ENCODE measurements around the gene PLCL2. TPM values are rescaled to one million over a fixed set of nuclear protein-coding genes. Genes with fewer than 3 reads are reported as not detected.

The PLCL2 gene
- total RNA-seq, 1 donor from 2014 or later, result 14.9 TPM

DNA sequence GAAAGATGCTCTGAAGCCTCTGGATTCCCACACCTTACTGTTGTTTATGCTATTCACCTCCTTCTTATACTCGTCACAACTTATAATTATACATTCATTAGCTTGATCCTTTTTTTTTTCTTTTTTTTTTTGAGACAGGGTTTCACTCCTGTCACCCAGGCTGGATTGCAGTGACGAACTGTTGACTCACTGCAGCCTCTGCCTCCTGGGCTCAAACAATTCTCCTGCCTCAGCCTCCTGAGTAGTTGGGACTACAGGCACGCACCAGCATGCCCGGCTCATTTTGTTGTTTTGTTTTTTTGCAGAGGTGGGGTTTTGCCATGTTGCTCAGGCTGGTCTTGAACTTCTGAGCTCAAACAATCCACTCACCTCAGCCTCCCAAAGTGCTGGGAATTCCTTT, 143.6 kb downstream of the PLCL2 start:
- intact Hi-C loops (cut with micrococcal nuclease), result loop anchor here (10.0 kb wide), 2 partner anchors 716 to 724 kb away; partner anchors contain the start of gene TBC1D5
- no peak for DNase-seq (ENCODE audit: low spot score)
- Mint-ChIP-seq H3K27me3 (ENCODE audit: insufficient read depth) (peaks cover 1% of the 10 kb centered on the region), H3K4me3 (no peak overlapping the region), H3K4me1 (ENCODE audit: low read depth) (peaks cover 72% of the 10 kb centered on the region), H3K36me3 (ENCODE audit: low read depth) (peaks cover 16% of the 10 kb centered on the region), H3K9me3 (no peaks in the 10 kb centered on the region), H3K27ac (no peak overlapping the region)

DNA sequence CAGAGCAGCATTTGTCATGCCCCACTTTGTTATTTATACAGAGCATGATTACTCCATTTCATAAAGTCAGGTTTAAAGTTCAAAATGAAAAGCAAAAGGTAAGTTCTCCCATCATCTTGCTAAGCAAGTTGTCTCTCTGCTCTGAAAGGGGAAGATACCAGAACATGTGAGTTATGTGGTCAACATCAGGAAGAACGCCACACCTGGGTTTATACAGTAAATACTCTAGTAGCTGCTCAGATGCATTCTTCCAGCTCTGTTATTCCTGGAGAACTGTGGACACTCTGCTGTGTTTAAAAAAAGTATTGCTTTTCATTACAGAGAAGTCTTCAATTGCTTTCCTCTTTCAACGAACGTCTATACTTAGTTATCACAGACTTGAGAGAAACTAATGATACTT, 145.7 kb downstream of the PLCL2 start:
- DNase-seq (ENCODE audit: low spot score), result no peak
- H3K27ac Mint-ChIP-seq, result no peak overlapping the region
- intact Hi-C loops (cut with micrococcal nuclease), result no loop called here
- H3K4me1 Mint-ChIP-seq (ENCODE audit: low read depth), result peaks cover 72% of the 10 kb centered on the region
- no peak overlapping the region for H3K4me3 Mint-ChIP-seq
- H3K36me3 Mint-ChIP-seq (ENCODE audit: low read depth), result peaks cover 13% of the 10 kb centered on the region
- no peaks in the 10 kb centered on the region for H3K9me3 Mint-ChIP-seq
- peaks cover 1% of the 10 kb centered on the region for H3K27me3 Mint-ChIP-seq (ENCODE audit: insufficient read depth)

DNA sequence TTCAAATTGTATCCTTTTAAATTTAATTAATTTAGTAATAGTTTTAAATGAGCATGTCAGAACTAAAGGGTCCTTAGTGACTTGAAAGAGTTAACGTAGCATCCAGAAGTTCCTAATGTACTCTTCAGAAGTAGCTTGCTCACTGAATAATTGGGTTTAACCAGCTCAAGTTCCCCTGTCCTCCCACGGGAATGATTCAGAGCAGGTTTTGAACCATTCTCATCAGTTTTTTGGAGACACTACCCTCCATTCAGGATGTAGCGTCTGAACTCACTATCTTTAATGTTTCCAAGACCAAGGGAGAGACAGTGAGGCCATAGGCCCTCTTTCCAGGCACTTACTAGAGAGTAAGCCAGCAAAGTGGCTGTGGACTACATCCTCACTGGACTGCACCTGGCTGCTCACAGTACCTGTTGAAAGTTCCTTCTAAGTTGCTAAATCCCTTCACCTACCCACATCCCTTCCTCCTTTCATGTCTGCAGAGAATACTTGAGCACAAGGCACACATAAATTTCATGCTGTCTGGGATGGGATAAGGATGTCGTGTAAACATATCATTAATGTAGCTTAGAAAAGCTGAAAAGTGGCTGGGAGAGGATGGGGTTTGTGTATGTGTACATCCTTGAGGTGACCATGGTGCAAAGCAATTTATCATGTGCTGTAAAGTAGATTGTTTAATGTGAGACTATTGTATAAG, 146.3 kb downstream of the PLCL2 start:
- H3K9me3 Mint-ChIP-seq, result no peaks in the 10 kb centered on the region
- intact Hi-C loops (cut with micrococcal nuclease), result no loop called here
- no peak for DNase-seq (ENCODE audit: low spot score)

DNA sequence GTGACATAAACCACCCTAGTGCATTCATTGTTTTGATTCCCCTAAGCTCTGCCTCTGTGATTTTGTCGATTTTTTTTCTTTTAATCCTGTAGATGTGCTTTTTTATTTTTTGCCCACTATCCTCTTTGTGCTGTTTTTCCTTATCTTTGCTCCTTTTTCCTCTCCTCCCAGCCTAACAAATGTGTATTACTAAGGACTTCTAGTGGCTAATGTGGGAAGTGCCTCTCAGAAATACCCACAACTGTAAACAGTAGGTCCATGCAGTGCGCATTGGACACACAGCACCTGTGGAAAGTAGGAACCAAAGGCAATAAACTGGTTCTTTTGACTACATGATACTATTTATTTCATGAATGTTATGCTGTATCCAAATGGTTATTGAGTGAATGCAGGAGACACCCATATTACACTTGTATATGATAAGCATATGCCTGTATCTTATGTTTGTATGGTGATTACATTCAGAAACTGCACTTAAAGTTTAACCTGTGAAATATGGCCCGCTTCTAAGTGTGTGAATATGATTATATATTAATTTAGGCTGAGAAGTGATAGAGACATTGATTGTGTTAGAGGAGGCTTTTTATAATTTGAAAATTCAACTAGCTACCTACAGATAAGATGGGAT, 147.8 kb downstream of the PLCL2 start:
- H3K4me3 Mint-ChIP-seq, result no peak overlapping the region

More for the DNA sequence above, 146.3 kb downstream of the PLCL2 start:
- Mint-ChIP-seq H3K27ac (no peak overlapping the region), H3K4me3 (no peak overlapping the region), H3K36me3 (ENCODE audit: low read depth) (peaks cover 11% of the 10 kb centered on the region), H3K4me1 (ENCODE audit: low read depth) (peaks cover 68% of the 10 kb centered on the region), H3K27me3 (ENCODE audit: insufficient read depth) (peaks cover 1% of the 10 kb centered on the region)

DNA sequence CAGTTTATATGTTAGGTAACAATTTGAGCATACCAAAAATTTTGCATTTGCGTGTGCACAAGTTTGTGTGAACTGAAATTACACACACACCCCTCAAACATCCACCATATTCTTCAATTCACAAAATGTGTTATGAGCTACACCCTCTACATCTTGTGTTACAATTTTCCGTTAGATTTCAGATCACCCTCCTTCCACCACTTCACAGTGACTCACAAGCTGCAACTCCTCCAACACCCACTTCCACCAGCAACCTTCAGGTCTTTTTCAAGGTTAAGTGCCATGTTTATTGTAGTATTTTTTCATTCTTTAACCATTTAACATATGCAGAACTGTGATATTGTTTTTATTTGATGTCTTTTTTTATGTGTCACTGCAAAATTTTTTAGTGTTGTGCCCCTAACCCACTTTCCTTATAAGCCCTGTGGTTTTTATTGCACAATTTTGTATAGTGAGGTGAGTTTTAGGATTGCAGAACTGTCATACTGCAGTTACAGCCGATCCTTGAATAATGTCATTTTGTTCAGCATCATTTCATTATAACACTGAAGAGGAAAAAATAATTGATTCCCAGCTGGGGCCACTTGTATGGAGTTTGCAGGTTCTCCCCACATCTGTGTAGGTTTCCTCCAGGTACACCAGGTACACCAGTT, 148.9 kb downstream of the PLCL2 start:
- H3K27me3 Mint-ChIP-seq (ENCODE audit: insufficient read depth), result no peaks in the 10 kb centered on the region
- H3K27ac Mint-ChIP-seq, result peak overlapping the region; percentile 45
- no peak overlapping the region for H3K4me3 Mint-ChIP-seq
- H3K4me1 Mint-ChIP-seq (ENCODE audit: low read depth), result peaks cover 63% of the 10 kb centered on the region
- peaks cover 9% of the 10 kb centered on the region for H3K36me3 Mint-ChIP-seq (ENCODE audit: low read depth)
- H3K9me3 Mint-ChIP-seq, result no peaks in the 10 kb centered on the region
- DNase-seq (ENCODE audit: low spot score), result no peak
- intact Hi-C loops (cut with micrococcal nuclease), result loop anchor here (1.0 kb wide), 2 partner anchors 10 to 12 kb away; no protein-coding TSS in a partner anchor

More for the DNA sequence above, 147.8 kb downstream of the PLCL2 start:
- H3K36me3 Mint-ChIP-seq (ENCODE audit: low read depth), result peaks cover 10% of the 10 kb centered on the region
- peak overlapping the region; percentile 2 for H3K27ac Mint-ChIP-seq
- peaks cover 64% of the 10 kb centered on the region for H3K4me1 Mint-ChIP-seq (ENCODE audit: low read depth)
- intact Hi-C loops (cut with micrococcal nuclease), result loop anchor here (1.0 kb wide), 2 partner anchors 9 to 13 kb away; no protein-coding TSS in a partner anchor
- H3K9me3 Mint-ChIP-seq, result no peaks in the 10 kb centered on the region
- peaks cover 1% of the 10 kb centered on the region for H3K27me3 Mint-ChIP-seq (ENCODE audit: insufficient read depth)
- DNase-seq (ENCODE audit: low spot score), result no peak

DNA sequence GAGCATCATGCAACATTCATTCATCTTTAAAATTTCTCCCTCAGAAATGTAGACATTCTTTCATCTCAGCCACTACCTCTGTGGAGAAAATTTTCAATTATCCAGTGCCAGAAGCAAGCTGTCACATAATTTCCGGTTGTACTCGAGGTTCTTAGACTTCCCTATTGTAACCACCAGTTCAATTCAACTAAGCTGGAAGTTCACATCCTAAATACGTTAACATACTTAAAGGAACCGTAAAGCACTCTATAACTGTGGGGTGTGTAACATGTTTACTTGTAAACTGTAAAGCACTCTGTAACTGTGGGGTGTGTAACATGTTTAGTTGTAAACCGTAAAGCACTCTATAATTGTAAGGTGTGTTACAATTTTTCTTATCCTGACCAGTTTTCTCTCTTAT, 150.3 kb downstream of the PLCL2 start:
- Mint-ChIP-seq H3K27ac (no peak overlapping the region), H3K36me3 (ENCODE audit: low read depth) (peaks cover 8% of the 10 kb centered on the region), H3K9me3 (no peaks in the 10 kb centered on the region), H3K27me3 (ENCODE audit: insufficient read depth) (no peaks in the 10 kb centered on the region), H3K4me1 (ENCODE audit: low read depth) (peaks cover 65% of the 10 kb centered on the region), H3K4me3 (no peak overlapping the region)
- intact Hi-C loops (cut with micrococcal nuclease), result no loop called here
- no peak for DNase-seq (ENCODE audit: low spot score)

DNA sequence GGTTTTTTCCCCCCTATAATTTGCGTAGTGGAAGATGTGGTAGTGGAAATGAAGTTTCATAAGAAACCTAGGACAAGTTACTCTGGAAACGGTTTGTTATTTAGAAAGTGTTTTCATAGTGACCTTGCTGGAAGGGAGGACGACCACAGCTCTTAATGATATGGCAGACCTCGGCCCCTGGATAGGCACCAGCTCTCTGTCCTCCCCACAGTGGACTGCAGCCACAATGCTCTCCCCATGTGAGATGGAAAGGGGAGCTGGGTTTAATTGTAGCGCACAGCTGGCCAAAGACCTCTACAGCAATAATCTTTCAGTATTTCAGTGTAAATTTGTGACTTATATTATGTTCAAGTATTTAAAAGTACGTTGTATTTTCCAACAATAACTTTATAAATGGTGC, 151.2 kb downstream of the PLCL2 start:
- no peaks in the 10 kb centered on the region for H3K27me3 Mint-ChIP-seq (ENCODE audit: insufficient read depth)
- intact Hi-C loops (cut with micrococcal nuclease), result no loop called here
- H3K27ac Mint-ChIP-seq, result no peak overlapping the region
- DNase-seq (ENCODE audit: low spot score), result no peak
- H3K36me3 Mint-ChIP-seq (ENCODE audit: low read depth), result peaks cover 11% of the 10 kb centered on the region
- peaks cover 61% of the 10 kb centered on the region for H3K4me1 Mint-ChIP-seq (ENCODE audit: low read depth)
- H3K9me3 Mint-ChIP-seq, result no peaks in the 10 kb centered on the region
- no peak overlapping the region for H3K4me3 Mint-ChIP-seq

DNA sequence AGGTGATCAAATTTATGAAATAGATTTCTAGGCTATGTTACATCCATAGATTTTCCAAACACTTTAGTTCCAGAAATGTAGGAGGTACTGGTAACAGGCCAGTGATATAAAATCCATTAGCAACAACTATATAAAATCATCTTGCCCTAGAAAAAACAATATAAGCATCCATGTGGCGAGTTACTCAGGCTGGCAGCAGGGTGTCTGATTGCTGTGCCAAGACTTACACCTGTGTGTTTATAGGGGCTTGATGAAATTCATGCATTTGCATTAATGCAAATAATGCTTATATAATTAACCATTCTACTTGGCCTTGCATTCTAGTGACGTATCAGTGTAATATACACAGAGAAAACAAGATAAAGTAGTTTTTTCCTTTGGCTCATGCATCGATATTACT, 153.4 kb downstream of the PLCL2 start:
- Mint-ChIP-seq H3K27ac (no peak overlapping the region), H3K9me3 (no peaks in the 10 kb centered on the region), H3K27me3 (ENCODE audit: insufficient read depth) (no peaks in the 10 kb centered on the region), H3K36me3 (ENCODE audit: low read depth) (peaks cover 17% of the 10 kb centered on the region), H3K4me1 (ENCODE audit: low read depth) (peaks cover 49% of the 10 kb centered on the region), H3K4me3 (no peak overlapping the region)
- intact Hi-C loops (cut with micrococcal nuclease), result no loop called here
- DNase-seq (ENCODE audit: low spot score), result no peak

DNA sequence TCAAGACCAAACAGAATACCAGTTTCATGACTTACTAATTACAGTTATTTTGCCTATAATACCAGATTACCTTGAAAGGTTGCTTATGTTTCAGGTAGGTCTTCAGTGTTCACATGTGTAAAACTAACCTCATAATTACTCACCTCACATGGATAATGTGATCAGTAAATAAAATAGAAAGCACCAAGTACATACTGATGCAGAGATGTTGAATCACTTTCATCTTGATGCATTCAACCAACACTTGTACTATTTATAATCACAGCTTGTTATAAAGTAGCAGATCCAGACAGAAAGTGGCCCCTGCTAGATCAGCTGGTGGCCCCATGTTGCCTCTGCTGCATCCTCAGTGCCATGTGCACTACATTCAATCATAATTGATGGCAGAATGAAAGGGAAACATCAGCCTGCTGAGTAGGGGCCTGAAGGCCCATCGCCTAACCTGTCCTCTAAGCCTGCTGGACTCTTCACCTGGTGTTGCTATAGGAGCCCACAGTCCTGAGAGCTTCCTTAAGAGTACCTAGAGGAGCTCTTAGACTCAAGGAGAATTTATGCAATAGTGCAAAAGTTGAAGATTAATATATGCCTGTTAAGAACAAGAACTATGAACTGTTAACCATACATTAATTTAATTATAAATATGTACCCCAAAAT, 154.3 kb downstream of the PLCL2 start:
- H3K4me3 Mint-ChIP-seq, result no peak overlapping the region
- intact Hi-C loops (cut with micrococcal nuclease), result no loop called here
- no peaks in the 10 kb centered on the region for H3K27me3 Mint-ChIP-seq (ENCODE audit: insufficient read depth)

DNA sequence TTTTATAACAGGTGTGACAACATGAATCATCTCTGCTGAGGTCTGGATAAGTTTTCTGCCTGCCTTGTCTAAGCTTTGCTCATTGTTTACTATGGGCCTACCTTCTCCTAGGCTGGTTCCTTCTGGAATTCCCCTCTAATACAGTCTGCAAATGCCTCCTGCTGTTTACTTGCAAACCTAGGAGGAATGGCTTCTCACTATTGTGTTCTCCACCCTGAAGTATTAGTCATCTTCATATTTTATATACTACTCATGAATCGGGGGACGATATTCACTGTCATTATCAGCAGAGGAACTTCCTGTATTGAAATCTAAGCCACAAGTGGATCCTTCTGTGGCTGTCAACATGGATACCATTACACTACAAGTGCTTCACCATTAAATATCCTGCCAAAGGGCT, 154.8 kb downstream of the PLCL2 start:
- intact Hi-C loops (cut with micrococcal nuclease), result no loop called here
- DNase-seq (ENCODE audit: low spot score), result no peak
- no peak overlapping the region for H3K27ac Mint-ChIP-seq
- H3K4me3 Mint-ChIP-seq, result no peak overlapping the region
- peaks cover 45% of the 10 kb centered on the region for H3K4me1 Mint-ChIP-seq (ENCODE audit: low read depth)
- H3K36me3 Mint-ChIP-seq (ENCODE audit: low read depth), result peaks cover 24% of the 10 kb centered on the region
- H3K27me3 Mint-ChIP-seq (ENCODE audit: insufficient read depth), result no peaks in the 10 kb centered on the region
- no peaks in the 10 kb centered on the region for H3K9me3 Mint-ChIP-seq

More for the DNA sequence above, 154.3 kb downstream of the PLCL2 start:
- no peak for DNase-seq (ENCODE audit: low spot score)
- Mint-ChIP-seq H3K9me3 (no peaks in the 10 kb centered on the region), H3K27ac (no peak overlapping the region), H3K36me3 (ENCODE audit: low read depth) (peaks cover 21% of the 10 kb centered on the region), H3K4me1 (ENCODE audit: low read depth) (peaks cover 45% of the 10 kb centered on the region)

DNA sequence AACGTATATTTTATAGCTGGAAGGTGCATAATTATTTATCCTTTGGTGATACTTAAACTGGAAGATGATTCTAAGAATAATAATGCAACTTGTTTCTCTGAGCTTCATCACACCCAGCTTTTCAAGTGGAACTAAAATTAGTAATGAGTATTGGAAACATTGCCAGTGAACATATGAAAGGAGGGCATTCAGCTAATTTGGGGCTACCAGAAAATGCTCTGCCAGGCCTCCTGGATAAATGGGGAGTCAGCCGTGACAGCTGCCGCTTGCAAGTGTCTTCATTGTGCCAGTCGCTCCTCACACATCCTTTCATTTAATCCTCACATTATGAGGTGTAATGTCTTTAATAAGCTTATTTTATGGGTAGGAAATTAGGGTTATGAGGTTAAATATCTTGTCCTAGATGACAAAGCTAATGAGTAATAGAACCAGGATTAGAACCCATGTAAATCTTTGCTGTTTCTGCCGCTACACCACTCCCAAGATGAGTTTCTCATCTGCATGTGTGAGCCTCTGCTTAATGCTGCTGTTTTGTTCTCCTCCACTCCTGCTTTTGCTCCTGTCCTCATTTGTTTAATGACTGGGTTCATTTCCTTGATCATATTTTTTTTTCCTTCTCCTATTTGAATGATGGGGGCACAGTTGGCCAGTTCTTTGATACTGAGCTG, 155.7 kb downstream of the PLCL2 start:
- H3K4me1 Mint-ChIP-seq (ENCODE audit: low read depth), result peaks cover 45% of the 10 kb centered on the region
- H3K36me3 Mint-ChIP-seq (ENCODE audit: low read depth), result peaks cover 26% of the 10 kb centered on the region
- H3K27me3 Mint-ChIP-seq (ENCODE audit: insufficient read depth), result no peaks in the 10 kb centered on the region
- no peak overlapping the region for H3K4me3 Mint-ChIP-seq
- intact Hi-C loops (cut with micrococcal nuclease), result loop anchor here (10.0 kb wide), 1 partner anchor 1164 kb away; no protein-coding TSS in a partner anchor
- H3K9me3 Mint-ChIP-seq, result no peaks in the 10 kb centered on the region
- H3K27ac Mint-ChIP-seq, result no peak overlapping the region
- no peak for DNase-seq (ENCODE audit: low spot score)

DNA sequence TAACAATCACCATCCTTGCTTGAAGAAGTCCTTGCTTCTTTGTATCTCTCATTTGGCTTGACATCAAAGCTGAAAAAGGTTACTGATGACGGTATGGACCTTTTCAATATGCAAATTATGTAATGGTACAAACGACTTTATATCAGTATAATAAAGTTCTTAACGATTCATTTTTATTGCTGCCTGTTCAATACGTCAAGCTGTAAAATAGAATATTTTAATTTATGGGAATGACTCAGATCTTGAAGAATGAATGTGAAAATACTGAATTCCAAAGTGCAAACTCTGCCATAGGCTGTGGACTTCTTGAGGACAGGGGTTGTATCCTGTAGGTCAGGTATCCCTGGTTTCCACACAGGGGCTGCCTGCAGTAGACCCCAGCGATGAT, 156.2 kb downstream of the PLCL2 start:
- DNase-seq (ENCODE audit: low spot score), result no peak
- intact Hi-C loops (cut with micrococcal nuclease), result loop anchor here (10.0 kb wide), 1 partner anchor 1164 kb away; no protein-coding TSS in a partner anchor
- no peaks in the 10 kb centered on the region for H3K9me3 Mint-ChIP-seq
- H3K27me3 Mint-ChIP-seq (ENCODE audit: insufficient read depth), result no peaks in the 10 kb centered on the region
- no peak overlapping the region for H3K27ac Mint-ChIP-seq
- peaks cover 31% of the 10 kb centered on the region for H3K36me3 Mint-ChIP-seq (ENCODE audit: low read depth)
- H3K4me1 Mint-ChIP-seq (ENCODE audit: low read depth), result peaks cover 48% of the 10 kb centered on the region
- H3K4me3 Mint-ChIP-seq, result no peak overlapping the region

All from activated T-helper 1 cell treated with anti-CD3 and anti-CD28 coated beads, Interleukin-12 subunit alpha, Interleukin-12 subunit beta, Interleukin-2, Interleukin-4 antibody, amounts not matched to agents 30 ng/mL and 10 ng/mL and 1 ng/mL, durations not matched to agents 14 hours and 24 hours and 36 hours (primary cell).